Sigmoid colon (tissue), 7 donors: ENCODE results near the gene ZNF575. TPM values are rescaled to one million over a fixed set of nuclear protein-coding genes. Genes with fewer than 3 reads are reported as not detected.
A peak's percentile ranks its signal among the peaks of the same experiment; 100 is the strongest.

ENCODE experiments used
- DNase-seq: peaks from one replicate; pipeline ENCODE4 v3.0.0-alpha.2; 2019
- H3K27ac ChIP-seq, 4 donors: fragments of 200-600 bp; sonication (generic); one replicate each; pipeline ENCODE4 v1.5.1; 2016 to 2019; ENCODE audit warnings: mild to moderate bottlenecking in 1 of 4
- H3K27me3 ChIP-seq, 3 donors: fragments of 200-600 bp; sonication (generic); one replicate each; pipeline ENCODE4 v1.5.1; 2019; ENCODE audit warnings: mild to moderate bottlenecking in 1 of 3
- H3K36me3 ChIP-seq, 4 donors: fragments of 200-600 bp; sonication (generic); one replicate each; pipeline ENCODE4 v1.5.1; 2016 to 2019
- H3K4me1 ChIP-seq, 4 donors: fragments of 200-600 bp; sonication (generic); one replicate each; pipeline ENCODE4 v1.5.1; 2017 to 2019
- H3K4me3 ChIP-seq, 4 donors: fragments of 200-600 bp; sonication (generic); one replicate each; pipeline ENCODE4 v1.5.1; 2017 to 2019; ENCODE audit warnings: mild to moderate bottlenecking in 2 of 4, moderate library complexity in 1 of 4
- H3K9me3 ChIP-seq, 4 donors: fragments of 200-600 bp in 3 of 4; sonication (generic) in 3 of 4; one replicate each; pipeline versions ENCODE4 v1.5.1 to v1.6.1; 2013 to 2019
- CTCF ChIP-seq, 4 experiments: fragments of 450-650 bp in 3 of 4; fragments of 200-600 bp in 1 of 4; IDR thresholded peaks; one replicate each; pipeline ENCODE4 v1.5.1; 2016 to 2019; ENCODE audit warnings: antibody characterized with exemption in 4 of 4, mild to moderate bottlenecking in 3 of 4, moderate library complexity in 2 of 4
- EP300 ChIP-seq, 4 donors: sonication (generic); formaldehyde crosslinking; IDR thresholded peaks; one replicate each; pipeline ENCODE4 v1.6.1; 2017; ENCODE audit warnings: antibody characterized with exemption in 4 of 4
- POLR2A ChIP-seq, 2 donors: fragments of 450-650 bp; IDR thresholded peaks; one replicate each; pipeline ENCODE4 v1.6.1; 2016; ENCODE audit warnings: antibody characterized with exemption in 2 of 2, mild to moderate bottlenecking in 2 of 2, moderate library complexity in 2 of 2
- POLR2AphosphoS5 ChIP-seq, 4 donors: sonication (generic); formaldehyde crosslinking; IDR thresholded peaks; one replicate each; pipeline ENCODE4 v1.6.1; 2017; ENCODE audit warnings: antibody characterized with exemption in 4 of 4
- WGBS, 2 donors: extraction: QIAGEN DNeasy Blood & Tissue Kit; methylation state at CpG; one replicate each; pipeline ENCODE4 v1.1.7; 2013; 5-methylcytosine and 5-hydroxymethylcytosine counted together
- intact Hi-C: fragments of 100-400 bp; cut with DNase I; formaldehyde crosslinking; loops from one replicate; pipeline ENCODE4 v1.15.1; 2023
- polyA plus RNA-seq, 3 donors: library from polyadenylated mRNA; stranded (reverse); fragments of 200-250 nt; gene quantifications; one replicate each; pipeline ENCODE4 v1.2.3, GENCODE V29; 2013
- total RNA-seq, 4 donors: library from RNA; depleted of rRNA; stranded (reverse); fragments of >200 nt; gene quantifications; one replicate each; pipeline ENCODE4 v1.1.0, GENCODE V29; 2016
- donor health status: healthy with polysubstance abuse.
- donor health status: Bipolar disorder and iron deficiency.
- donor health status: healthy.

ZNF575 gene
- total and polyA plus RNA-seq, 7 donors, result 0.14 to 4.2 (median 4.1) TPM; not detected in 3

DNA sequence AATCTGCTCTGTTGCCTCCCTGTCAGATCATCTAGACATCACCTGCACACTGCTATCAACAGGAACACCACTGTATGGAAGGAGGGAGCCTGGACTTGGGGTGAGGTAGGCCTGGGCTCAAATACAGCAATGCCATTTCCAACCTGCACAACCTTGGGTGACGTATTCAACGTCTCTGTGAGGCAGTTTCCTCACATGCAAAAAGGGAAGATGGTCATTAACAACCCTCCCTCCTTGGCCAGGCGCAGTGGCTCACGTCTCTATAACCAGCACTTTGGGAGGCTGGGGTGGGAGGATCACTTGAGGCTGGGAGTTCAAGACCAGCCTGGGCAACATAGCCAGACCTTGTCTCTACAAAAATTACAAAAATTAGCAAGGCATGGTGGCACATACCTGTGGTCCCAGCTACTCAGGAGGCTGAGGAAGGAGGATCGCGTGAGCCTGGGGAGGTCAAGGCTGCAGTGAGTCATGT is 29.3 kb downstream of the ZNF575 start:
- no peak overlapping the region for H3K4me3 ChIP-seq
- no peak for TF ChIP-seq POLR2AphosphoS5 (IDR thresholded peaks at IDR 0.05)
- TF ChIP-seq EP300 (IDR thresholded peaks at IDR 0.05), result no peak
- TF ChIP-seq POLR2A (IDR thresholded peaks at IDR 0.05), result no peak
- no peak for TF ChIP-seq CTCF (IDR thresholded peaks at IDR 0.05)
- 57 to 89% methylated on average over 6 of the region's 6 CpGs for WGBS, 2 donors
- no peak for DNase-seq
- H3K27me3 ChIP-seq, result no peaks in the 10 kb centered on the region
- intact Hi-C loops, result no loop called here
- H3K36me3 ChIP-seq, result peaks cover 0 to 31% (median 7%) of the 10 kb centered on the region in 4 donors
- H3K27ac ChIP-seq, result peak overlapping the region; percentile 56 to 79 (median 71)
- peaks cover 0 to 41% (median 21%) of the 10 kb centered on the region in 4 donors for H3K4me1 ChIP-seq
- no peaks in the 10 kb centered on the region for H3K9me3 ChIP-seq

DNA sequence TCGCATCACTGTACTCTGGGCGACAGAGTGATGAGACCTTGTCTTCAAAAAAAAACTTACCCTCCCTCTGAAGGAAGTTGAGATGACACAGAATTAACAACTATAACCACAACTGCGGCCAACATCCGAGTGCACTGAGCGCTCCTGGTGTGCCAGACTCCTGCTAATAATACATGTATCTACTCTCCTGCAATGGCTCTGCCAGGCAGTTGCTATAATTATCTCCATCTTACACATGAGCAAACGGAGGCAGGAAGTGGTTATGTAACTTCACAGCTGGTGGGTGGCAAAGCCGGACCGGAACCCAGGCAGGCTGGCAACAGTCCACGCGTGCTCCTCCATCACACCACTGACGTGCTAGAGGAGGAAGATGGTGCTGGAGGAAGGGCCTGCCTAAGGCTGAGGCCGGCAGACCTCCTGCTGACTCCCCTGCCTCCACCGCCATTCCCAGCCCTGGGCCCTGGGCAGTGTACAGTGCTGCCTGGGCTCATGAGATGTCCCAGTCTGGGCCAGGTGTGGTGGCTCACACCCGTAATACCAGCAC is 29.8 kb downstream of the ZNF575 start:
- Histone ChIP-seq H3K9me3 (no peaks in the 10 kb centered on the region), H3K36me3 (peaks cover 0 to 31% (median 7%) of the 10 kb centered on the region in 4 donors), H3K4me1 (peaks cover 0 to 41% (median 21%) of the 10 kb centered on the region in 4 donors), H3K27ac (peak overlapping the region; percentile 56 to 79 (median 71)), H3K27me3 (no peaks in the 10 kb centered on the region), H3K4me3 (no peak overlapping the region)
- intact Hi-C loops, result no loop called here
- WGBS, 2 donors, result 46 to 77% methylated on average over 14 of the region's 14 CpGs
- DNase-seq, result peak; percentile 91
- peak; percentile 17 to 60 (median 30) for TF ChIP-seq POLR2AphosphoS5 (IDR thresholded peaks at IDR 0.05)
- no peak for TF ChIP-seq POLR2A (IDR thresholded peaks at IDR 0.05)

- TF ChIP-seq POLR2A (IDR thresholded peaks at IDR 0.05) (no peak), CTCF (IDR thresholded peaks at IDR 0.05) (no peak), POLR2AphosphoS5 (IDR thresholded peaks at IDR 0.05) (no peak), EP300 (IDR thresholded peaks at IDR 0.05) (no peak)
- Histone ChIP-seq H3K27me3 (no peaks in the 10 kb centered on the region), H3K4me1 (peaks cover 0 to 41% (median 21%) of the 10 kb centered on the region in 4 donors), H3K27ac (peak overlapping the region in 3 of 4 donors; percentile 56 to 79 (median 74)), H3K4me3 (no peak overlapping the region), H3K9me3 (no peaks in the 10 kb centered on the region), H3K36me3 (peaks cover 0 to 22% (median 6%) of the 10 kb centered on the region in 4 donors)
- 89 to 92% methylated on average over 10 of the region's 10 CpGs for WGBS, 2 donors
- no peak for DNase-seq
- intact Hi-C loops, result no loop called here
Measured at GRCh38 chr19:43563816-43564457, 30.9 kb downstream of the ZNF575 start.

GRCh38 chr19:43564800-43565199 is 31.8 kb downstream of the ZNF575 start:
- H3K27me3 ChIP-seq, result no peaks in the 10 kb centered on the region
- peaks cover 0 to 18% (median 4%) of the 10 kb centered on the region in 4 donors for H3K36me3 ChIP-seq
- 60 to 83% methylated on average over 9 of the region's 9 CpGs for WGBS, 2 donors
- no peak for DNase-seq
- H3K4me1 ChIP-seq, result peaks cover 0 to 41% (median 21%) of the 10 kb centered on the region in 4 donors
- H3K4me3 ChIP-seq, result no peak overlapping the region
- intact Hi-C loops, result no loop called here
- H3K9me3 ChIP-seq, result no peaks in the 10 kb centered on the region
- TF ChIP-seq EP300 (IDR thresholded peaks at IDR 0.05) (no peak), POLR2AphosphoS5 (IDR thresholded peaks at IDR 0.05) (no peak), POLR2A (IDR thresholded peaks at IDR 0.05) (no peak), CTCF (IDR thresholded peaks at IDR 0.05) (no peak)
- peak overlapping the region in 1 of 4 donors; percentile 18 for H3K27ac ChIP-seq

GRCh38 chr19:43569657-43570056 is 36.7 kb downstream of the ZNF575 start:
- intact Hi-C loops, result loop anchor here (5.0 kb wide), 1 partner anchor 32 kb away; no protein-coding TSS in a partner anchor
- no peak for TF ChIP-seq EP300 (IDR thresholded peaks at IDR 0.05)
- no peak for TF ChIP-seq POLR2AphosphoS5 (IDR thresholded peaks at IDR 0.05)
- no peak for TF ChIP-seq POLR2A (IDR thresholded peaks at IDR 0.05)
- TF ChIP-seq CTCF (IDR thresholded peaks at IDR 0.05), result no peak
- Histone ChIP-seq H3K27ac (no peak overlapping the region), H3K4me3 (no peak overlapping the region), H3K36me3 (peaks cover 0 to 9% (median 0%) of the 10 kb centered on the region in 4 donors), H3K27me3 (no peaks in the 10 kb centered on the region), H3K9me3 (no peaks in the 10 kb centered on the region), H3K4me1 (peaks cover 0 to 22% (median 12%) of the 10 kb centered on the region in 4 donors)
- no peak for DNase-seq
- WGBS, 2 donors, result 68 to 82% methylated on average over 5 of the region's 5 CpGs
